Erythroblast (primary cell): ENCODE measurements around the gene SUPT3H.

ENCODE experiments used
- GATA1 ChIP-seq: IDR thresholded peaks from 2 replicates; pipeline ENCODE4 v1.6.1; 2011; ENCODE audit warnings: low read depth, mild to moderate bottlenecking, control low read depth, low read length, moderate library complexity
- POLR2A ChIP-seq: IDR thresholded peaks from 2 replicates; pipeline ENCODE4 v1.6.1; 2011; ENCODE audit warnings: mild to moderate bottlenecking, low read length

DNA sequence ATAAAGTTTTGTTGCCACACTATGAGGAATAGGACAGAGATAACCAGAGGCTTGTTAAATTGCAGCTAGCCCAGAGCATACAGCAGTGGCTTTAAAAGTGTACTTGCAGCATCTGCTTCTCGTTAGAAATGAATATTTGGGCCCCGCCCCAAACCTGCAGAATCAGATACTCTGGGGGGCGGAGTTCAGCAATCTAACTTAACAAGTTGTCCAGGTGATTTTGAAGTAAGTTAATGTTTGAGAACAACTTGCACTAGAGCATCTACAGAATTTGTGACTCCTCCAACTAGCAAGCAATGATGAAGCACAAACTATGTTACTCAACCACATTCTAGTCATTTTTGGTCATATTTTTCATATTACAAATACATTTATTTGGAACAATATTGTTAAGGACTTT, 10.6 kb upstream of the SUPT3H start:
- no peak for TF ChIP-seq POLR2A
- no peak for TF ChIP-seq GATA1
